IMR-90 (cell line): ENCODE results near the gene FMO2. TPM values are rescaled to one million over a fixed set of nuclear protein-coding genes. Genes with fewer than 3 reads are reported as not detected.

Experiments
- ATAC-seq: fragments of 200-7000 bp; cut with Tn5 transposase; 2 replicates; pipeline ENCODE4 v1.9.1; 2020; ENCODE audit warnings: low read depth, mild to moderate bottlenecking, moderate library complexity
- BruUV-seq: library from RNA; stranded (reverse); fragments of 400-500 nt; replicated peaks from 2 replicates; lab custom pipeline; 2021; lab: Mats Ljungman, UMichigan
- CTCF ChIA-PET: fragments of 300-600 bp; formaldehyde crosslinking; extraction: SDS; loops from one replicate; lab custom pipeline; 2021; ENCODE audit warnings: antibody characterized with exemption; lab: Yijun Ruan, JAX
- POLR2A ChIA-PET: fragments of 300-600 bp; sonication (Branson Sonifier 250); formaldehyde crosslinking; loops from one replicate; lab custom pipeline; 2022; ENCODE audit warnings: antibody characterized with exemption; ENCODE audit not compliant: unreplicated experiment; lab: Charles Lee
- DNase-seq: peaks from one replicate; pipeline ENCODE4 v3.0.0; 2013
- H2AFZ ChIP-seq: replicated peaks from 2 replicates; pipeline ENCODE3; 2013; ENCODE audit warnings: low read length, mild to moderate bottlenecking; ENCODE audit not compliant: poor library complexity
- H2AK5ac ChIP-seq: 2 replicates; pipeline ENCODE4 v1.6.1; 2013; ENCODE audit warnings: low read depth, low read length, inconsistent platforms
- H2AK9ac ChIP-seq: replicated peaks from 2 replicates; pipeline ENCODE3; 2013; ENCODE audit warnings: mild to moderate bottlenecking, low read depth, low read length, moderate library complexity; ENCODE audit not compliant: poor library complexity
- H2BK120ac ChIP-seq: 2 replicates; pipeline ENCODE4 v1.6.1; 2013; ENCODE audit warnings: low read depth, low read length, inconsistent platforms
- H2BK15ac ChIP-seq: 3 replicates; pipeline ENCODE4 v1.6.1; 2013; ENCODE audit warnings: low read depth, low read length, inconsistent platforms
- H2BK20ac ChIP-seq: 2 replicates; pipeline ENCODE4 v1.6.1; 2013; ENCODE audit warnings: low read depth, mild to moderate bottlenecking, inconsistent platforms, low read length, moderate library complexity
- H2BK5ac ChIP-seq: 2 replicates; pipeline ENCODE4 v1.6.1; 2013; ENCODE audit warnings: mild to moderate bottlenecking, low read depth, low read length, inconsistent platforms; ENCODE audit not compliant: poor library complexity, severe bottlenecking
- H3K14ac ChIP-seq: replicated peaks from 2 replicates; pipeline ENCODE4 v1.6.1; 2013; ENCODE audit warnings: low read depth, low read length, inconsistent platforms
- H3K18ac ChIP-seq: 2 replicates; pipeline ENCODE4 v1.6.1; 2013; ENCODE audit warnings: low read depth, low read length, control low read depth
- H3K23ac ChIP-seq: 2 replicates; pipeline ENCODE4 v1.6.1; 2013; ENCODE audit warnings: low read depth, low read length, inconsistent platforms
- H3K27ac ChIP-seq: 2 replicates; pipeline ENCODE4 v1.5.1; 2013; ENCODE audit warnings: mild to moderate bottlenecking, control low read depth, low read length; ENCODE audit not compliant: insufficient read depth
- H3K27me3 ChIP-seq: 2 replicates; pipeline ENCODE4 v1.6.1; 2013; ENCODE audit warnings: low read length; ENCODE audit not compliant: control insufficient read depth, insufficient read depth
- H3K36me3 ChIP-seq: 2 replicates; pipeline ENCODE4 v1.6.1; 2013; ENCODE audit warnings: low read length, mixed read lengths; ENCODE audit not compliant: control insufficient read depth, insufficient read depth
- H3K4ac ChIP-seq: 2 replicates; pipeline ENCODE4 v1.6.1; 2013; ENCODE audit warnings: low read depth, low read length, inconsistent platforms
- H3K4me1 ChIP-seq: 2 replicates; pipeline ENCODE4 v1.6.1; 2013; ENCODE audit warnings: low read length, mixed read lengths; ENCODE audit not compliant: control insufficient read depth, insufficient read depth
- H3K4me2 ChIP-seq: 2 replicates; pipeline ENCODE4 v1.6.1; 2013; ENCODE audit warnings: low read depth, mild to moderate bottlenecking, control low read depth, low read length, moderate library complexity
- H3K4me3 ChIP-seq: 2 replicates; pipeline ENCODE4 v1.5.1; 2013; ENCODE audit warnings: low read depth, mild to moderate bottlenecking, control low read depth, low read length, moderate library complexity; ENCODE audit not compliant: insufficient read depth
- H3K56ac ChIP-seq: 2 replicates; pipeline ENCODE4 v1.6.1; 2013; ENCODE audit warnings: low read length, inconsistent platforms; ENCODE audit not compliant: insufficient read depth; ENCODE audit errors: extremely low read depth
- H3K79me1 ChIP-seq, 2 experiments: 2 replicates each; pipeline ENCODE4 v1.6.1; 2013; ENCODE audit warnings: low read length in 2 of 2, inconsistent platforms in 1 of 2, low read depth in 1 of 2
- H3K9ac ChIP-seq: 2 replicates; pipeline ENCODE4 v1.6.1; 2013; ENCODE audit warnings: low read depth, low read length, control low read depth
- H3K9me1 ChIP-seq: 2 replicates; pipeline ENCODE4 v1.6.1; 2013; ENCODE audit warnings: low read length, inconsistent platforms; ENCODE audit not compliant: insufficient read depth
- H3K9me3 ChIP-seq: 2 replicates; pipeline ENCODE4 v1.6.1; 2013; ENCODE audit warnings: low read length; ENCODE audit not compliant: control insufficient read depth, insufficient read depth
- H4K20me1 ChIP-seq: 2 replicates; pipeline ENCODE4 v1.6.1; 2013; ENCODE audit warnings: low read length, inconsistent platforms; ENCODE audit not compliant: insufficient read depth
- H4K5ac ChIP-seq: 2 replicates; pipeline ENCODE4 v1.6.1; 2013; ENCODE audit warnings: mild to moderate bottlenecking, low read depth, low read length, control low read depth
- H4K8ac ChIP-seq, 2 experiments: 2 replicates each; pipeline ENCODE4 v1.6.1; 2013; ENCODE audit warnings: low read depth in 2 of 2, low read length in 2 of 2, control low read depth in 1 of 2, inconsistent platforms in 1 of 2
- H4K91ac ChIP-seq: 2 replicates; pipeline ENCODE4 v1.6.1; 2013; ENCODE audit warnings: low read depth, low read length, inconsistent platforms; ENCODE audit not compliant: insufficient read depth
- CTCF ChIP-seq: conservative IDR thresholded peaks from 2 replicates; pipeline ENCODE4 v1.5.1; 2012; ENCODE audit warnings: mild to moderate bottlenecking, low read depth, low read length, improper control_type of control experiment
- WGBS, 2 experiments: methylation state at CpG; one replicate each; pipeline versions ENCODE4 v1.1.5 to v1.1.7; 2013; ENCODE audit warnings: missing lambda C conversion rate in 2 of 2; ENCODE audit not compliant: insufficient read length in 1 of 2; ENCODE audit errors: extremely low coverage in 2 of 2; 5-methylcytosine and 5-hydroxymethylcytosine counted together
- dilution Hi-C: fragments of 300-500 bp; cut with HindIII; formaldehyde crosslinking; loops from one replicate; pipeline ENCODE4 v1.14.3; 2018; ENCODE audit warnings: low sequenced_read_pairs; ENCODE audit not compliant: unreplicated experiment
- in situ Hi-C: fragments of 300-500 bp; cut with MboI; formaldehyde crosslinking; loops from 3 replicates; pipeline ENCODE4 v1.14.3; 2019; ENCODE audit warnings: low sequenced_read_pairs, inconsistent platforms, mixed read lengths
- intact Hi-C: fragments of 100-400 bp; cut with micrococcal nuclease; formaldehyde crosslinking; loops from 2 replicates; pipeline ENCODE4 v1.10.0; 2022
- polyA plus RNA-seq, 3 experiments: library from polyadenylated mRNA; depleted of rRNA; stranded (reverse); fragments of >200 nt; gene quantifications; 2 replicates each; pipeline ENCODE4 v1.2.3, GENCODE V29; 2012; ENCODE audit warnings: low replicate concordance in 1 of 3
- total RNA-seq: library from RNA; depleted of rRNA; stranded (reverse); fragments of >200 nt; gene quantifications from 2 replicates; pipeline ENCODE4 v1.2.3, GENCODE V29; 2012

Gene FMO2
- total and polyA plus RNA-seq, 2 of the 4 experiments (the other 2 are of a cell fraction): under 0.01 to 0.05 TPM

DNA sequence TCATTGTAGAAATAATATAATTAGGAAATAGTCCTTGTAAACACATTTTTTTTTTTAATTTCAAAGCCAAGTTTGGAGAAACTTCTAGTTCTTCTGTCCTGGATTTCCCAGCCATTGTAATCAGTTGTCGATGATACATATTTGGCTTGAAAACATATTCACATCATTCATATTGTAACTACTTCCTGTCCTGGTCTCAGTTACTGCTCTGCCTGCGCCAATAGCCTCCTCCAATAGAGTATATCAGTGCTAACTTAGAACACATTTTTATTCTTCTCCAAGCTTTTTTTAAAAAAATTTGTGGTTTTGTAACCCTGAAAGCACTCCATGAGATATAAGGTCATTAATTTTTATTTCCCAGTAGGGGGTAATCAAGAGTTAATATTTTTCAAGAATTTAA is 46.1 kb upstream of the FMO2 start:
- Histone ChIP-seq H3K27ac (no peak overlapping the region), H3K18ac (no peak overlapping the region), H4K8ac (no peak overlapping the region), H2BK120ac (no peak overlapping the region), H3K4me3 (no peak overlapping the region), H3K23ac (no peak overlapping the region), H3K4me2 (no peak overlapping the region), H2BK5ac (no peak overlapping the region), H3K27me3 (no peaks in the 10 kb centered on the region; the same call in 1 of the 2 replicates), H3K4ac (no peak overlapping the region), H4K91ac (no peak overlapping the region), H4K20me1 (no peaks in the 10 kb centered on the region), H2AK9ac (no peak overlapping the region), H3K9ac (no peak overlapping the region), H3K79me1 (no peaks in the 10 kb centered on the region), H2AK5ac (no peak overlapping the region), H4K5ac (no peak overlapping the region), H3K9me1 (no peaks in the 10 kb centered on the region; the same call in 1 of the 2 replicates), H3K4me1 (peaks cover 13% of the 10 kb centered on the region), H2BK15ac (no peak overlapping the region), H2AFZ (no peak overlapping the region), H2BK20ac (no peak overlapping the region), H3K9me3 (no peaks in the 10 kb centered on the region), H3K56ac (no peak overlapping the region), H3K14ac (no peak overlapping the region), H3K36me3 (no peaks in the 10 kb centered on the region)
- ChIA-PET POLR2A (no interaction called here), CTCF (interaction anchor here (0.6 kb wide), 1 partner anchor 17 kb away, joined by 6 read pairs; no protein-coding TSS in a partner anchor)
- DNase-seq: no peak
- in situ Hi-C loops (no loop called here), dilution Hi-C loops (no loop called here), intact Hi-C loops (no loop called here)
- BruUV-seq: no TSS peak
- TF ChIP-seq CTCF: no peak
- ATAC-seq: no peak
- WGBS, 2 experiments: no CpG with 5 or more reads among the region's 2 CpGs
